Liver (tissue), 9 donors: Measurements from ENCODE around the gene PRSS1. TPM values are rescaled to one million over a fixed set of nuclear protein-coding genes. Genes with fewer than 3 reads are reported as not detected.
A peak's percentile ranks its signal among the peaks of the same experiment; 100 is the strongest.

Experiments
- DNase-seq: peaks from one replicate; pipeline ENCODE4 v3.0.0-alpha.2; 2017; ENCODE audit warnings: low spot score
- H3K27ac ChIP-seq, 2 donors: one replicate each; pipeline ENCODE4 v1.7.0; 2013; ENCODE audit warnings: inconsistent platforms in 2 of 2, low read length in 2 of 2, control low read depth in 1 of 2, low read depth in 1 of 2, mild to moderate bottlenecking in 1 of 2
- H3K27me3 ChIP-seq, 4 donors: one replicate each; pipeline versions ENCODE4 v1.6.1 to v1.7.0; 2013; ENCODE audit warnings: low read length in 3 of 4, inconsistent platforms in 1 of 4, mild to moderate bottlenecking in 1 of 4, moderate library complexity in 1 of 4; ENCODE audit not compliant: control insufficient read depth in 4 of 4, insufficient read depth in 4 of 4
- H3K36me3 ChIP-seq, 4 donors: one replicate each; pipeline versions ENCODE4 v1.6.1 to v1.7.0; 2013; ENCODE audit warnings: low read length in 3 of 4, mild to moderate bottlenecking in 3 of 4, low read depth in 1 of 4, moderate library complexity in 1 of 4; ENCODE audit not compliant: control insufficient read depth in 4 of 4, insufficient read depth in 3 of 4
- H3K4me1 ChIP-seq, 4 donors: one replicate each; pipeline versions ENCODE4 v1.6.1 to v1.7.0; 2013; ENCODE audit warnings: low read length in 3 of 4, mild to moderate bottlenecking in 3 of 4, moderate library complexity in 1 of 4; ENCODE audit not compliant: control insufficient read depth in 4 of 4, insufficient read depth in 4 of 4
- H3K4me3 ChIP-seq, 3 donors: one replicate each; pipeline versions ENCODE4 v1.6.1 to v1.7.0; 2013; ENCODE audit warnings: low read length in 3 of 3, control low read depth in 1 of 3, low read depth in 1 of 3, mild to moderate bottlenecking in 1 of 3
- H3K9ac ChIP-seq, 2 donors: one replicate each; pipeline ENCODE4 v1.7.0; 2013; ENCODE audit warnings: low read length in 2 of 2, mild to moderate bottlenecking in 2 of 2, moderate library complexity in 2 of 2, control low read depth in 1 of 2, low read depth in 1 of 2
- H3K9me3 ChIP-seq, 4 donors: one replicate each; pipeline versions ENCODE4 v1.6.1 to v1.7.0; 2013; ENCODE audit warnings: low read length in 3 of 4; ENCODE audit not compliant: control insufficient read depth in 4 of 4
- ATF3 ChIP-seq: IDR thresholded peaks from 2 replicates; pipeline ENCODE4 v1.6.1; 2016; ENCODE audit warnings: antibody characterized with exemption
- CTCF ChIP-seq: fragments of 150-350 bp; IDR thresholded peaks from 2 replicates; pipeline ENCODE4 v1.5.1; 2017; ENCODE audit warnings: improper control_type of control experiment, low read depth, low read length; ENCODE audit not compliant: missing input control
- FOXA2 ChIP-seq: IDR thresholded peaks from 2 replicates; pipeline ENCODE4 v1.6.1; 2016; ENCODE audit warnings: antibody characterized with exemption
- HNF4G ChIP-seq: IDR thresholded peaks from 2 replicates; pipeline ENCODE4 v1.6.1; 2016; ENCODE audit warnings: antibody characterized with exemption
- JUND ChIP-seq, 2 donors: IDR thresholded peaks; 2 replicates each; pipeline ENCODE4 v1.6.1; 2016; ENCODE audit warnings: antibody characterized with exemption in 2 of 2
- MAX ChIP-seq: IDR thresholded peaks from 2 replicates; pipeline ENCODE4 v1.6.1; 2016; ENCODE audit warnings: antibody characterized with exemption
- NR2F2 ChIP-seq: IDR thresholded peaks from 2 replicates; pipeline ENCODE4 v1.6.1; 2016; ENCODE audit warnings: antibody characterized with exemption
- RAD21 ChIP-seq, 2 donors: IDR thresholded peaks; 2 replicates each; pipeline ENCODE4 v1.6.1; 2016; ENCODE audit warnings: antibody characterized with exemption in 2 of 2, mild to moderate bottlenecking in 2 of 2
- REST ChIP-seq: IDR thresholded peaks from 2 replicates; pipeline ENCODE4 v1.6.1; 2016; ENCODE audit warnings: antibody characterized with exemption, mild to moderate bottlenecking
- RXRA ChIP-seq, 2 donors: IDR thresholded peaks; 2 replicates each; pipeline ENCODE4 v1.6.1; 2017 to 2018; ENCODE audit warnings: antibody characterized with exemption in 2 of 2, mild to moderate bottlenecking in 1 of 2
- SP1 ChIP-seq: IDR thresholded peaks from 2 replicates; pipeline ENCODE4 v1.6.1; 2018; ENCODE audit warnings: antibody characterized with exemption, mild to moderate bottlenecking
- TAF1 ChIP-seq: conservative IDR thresholded peaks from 2 replicates; pipeline ENCODE4 v1.6.1; 2016; ENCODE audit warnings: antibody characterized with exemption, mild to moderate bottlenecking
- YY1 ChIP-seq: IDR thresholded peaks from 2 replicates; pipeline ENCODE4 v1.6.1; 2016; ENCODE audit warnings: antibody characterized with exemption, mild to moderate bottlenecking
- ZBTB33 ChIP-seq: IDR thresholded peaks from 2 replicates; pipeline ENCODE4 v1.6.1; 2016; ENCODE audit warnings: antibody characterized with exemption
- WGBS: extraction: QIAGEN DNeasy Blood & Tissue Kit; methylation state at CpG from one replicate; pipeline ENCODE4 v1.1.7; 2013; 5-methylcytosine and 5-hydroxymethylcytosine counted together
- polyA plus RNA-seq, 2 donors: library from polyadenylated mRNA; stranded (reverse) in 1 of 2; unstranded in 1 of 2; fragments of 200-250 nt in 1 of 2; fragments of >200 nt in 1 of 2; fragmentation: Nextera tagmentation in 1 of 2; extraction: Ambion mirVana in 1 of 2; gene quantifications; one replicate each; pipeline versions ENCODE4 v1.2.1 to v1.2.3, GENCODE V29; 2013 to 2015
- total RNA-seq, 2 donors: library from RNA; depleted of rRNA; stranded (reverse); fragments of >200 nt; gene quantifications; one replicate each; pipeline ENCODE4 v1.2.3, GENCODE V29; 2014
- donor health status: healthy.
- donor health status: healthy.
- donor health status: healthy.
- donor health status: healthy.
- donor health status: healthy.

Gene PRSS1
- total and polyA plus RNA-seq, 4 donors: not detected

- H3K9ac ChIP-seq: no peak overlapping the region
- no peaks in the 10 kb centered on the region for H3K36me3 ChIP-seq
- no peaks in the 10 kb centered on the region for H3K9me3 ChIP-seq
- no peak for TF ChIP-seq REST
- no peak for TF ChIP-seq RXRA (IDR thresholded peaks at IDR 0.05)
- TF ChIP-seq ZBTB33: no peak
- no peak for TF ChIP-seq TAF1
- no peak for TF ChIP-seq CTCF
- no peak for TF ChIP-seq JUND (IDR thresholded peaks at IDR 0.05)
- no peak overlapping the region for H3K4me3 ChIP-seq
- H3K27me3 ChIP-seq: no peaks in the 10 kb centered on the region
- H3K4me1 ChIP-seq: no peaks in the 10 kb centered on the region
- 96% methylated on average over 2 of the region's 2 CpGs for WGBS
- H3K27ac ChIP-seq: no peak overlapping the region
- DNase-seq: no peak
Observed at GRCh38 chr7:142777318-142777717, 28.0 kb downstream of the PRSS1 start.

GRCh38 chr7:142782922-142783900, 33.9 kb downstream of the PRSS1 start:
- peak overlapping the region in 2 of 3 donors; percentile 32 for H3K4me3 ChIP-seq

More at GRCh38 chr7:142782922-142783900, 33.9 kb downstream of the PRSS1 start:
- peak; percentile 85 for DNase-seq
- H3K9ac ChIP-seq: no peak overlapping the region
- peaks cover 0 to 5% (median 1%) of the 10 kb centered on the region in 4 donors for H3K4me1 ChIP-seq
- no peak overlapping the region for H3K27ac ChIP-seq
- 11% methylated on average over 32 of the region's 32 CpGs for WGBS
- no peaks in the 10 kb centered on the region for H3K9me3 ChIP-seq
- H3K27me3 ChIP-seq: no peaks in the 10 kb centered on the region
- TF ChIP-seq FOXA2: no peak
- no peak for TF ChIP-seq NR2F2
- TF ChIP-seq ATF3: no peak
- peak; percentile 99 for TF ChIP-seq CTCF
- TF ChIP-seq MAX: peak; percentile 49
- no peak for TF ChIP-seq SP1
- no peak for TF ChIP-seq YY1
- TF ChIP-seq HNF4G: no peak
- TF ChIP-seq RAD21 (IDR thresholded peaks at IDR 0.05): peak; percentile 92 to 93
- peak in 1 of 2 donors; percentile 10 for TF ChIP-seq RXRA (IDR thresholded peaks at IDR 0.05)
- no peaks in the 10 kb centered on the region for H3K36me3 ChIP-seq
